Measurements from ENCODE around the gene NCSTN. TPM values are rescaled to one million over a fixed set of nuclear protein-coding genes. Genes with fewer than 3 reads are reported as not detected.
A peak's percentile ranks its signal among the peaks of the same experiment; 100 is the strongest.

Gene NCSTN
- total and polyA plus RNA-seq, 9 of the 15 experiments (the other 6 are each of a cell fraction or from before 2014, with no cell fraction given), result 21.3 to 91.1 (median 57.9) TPM

DNA sequence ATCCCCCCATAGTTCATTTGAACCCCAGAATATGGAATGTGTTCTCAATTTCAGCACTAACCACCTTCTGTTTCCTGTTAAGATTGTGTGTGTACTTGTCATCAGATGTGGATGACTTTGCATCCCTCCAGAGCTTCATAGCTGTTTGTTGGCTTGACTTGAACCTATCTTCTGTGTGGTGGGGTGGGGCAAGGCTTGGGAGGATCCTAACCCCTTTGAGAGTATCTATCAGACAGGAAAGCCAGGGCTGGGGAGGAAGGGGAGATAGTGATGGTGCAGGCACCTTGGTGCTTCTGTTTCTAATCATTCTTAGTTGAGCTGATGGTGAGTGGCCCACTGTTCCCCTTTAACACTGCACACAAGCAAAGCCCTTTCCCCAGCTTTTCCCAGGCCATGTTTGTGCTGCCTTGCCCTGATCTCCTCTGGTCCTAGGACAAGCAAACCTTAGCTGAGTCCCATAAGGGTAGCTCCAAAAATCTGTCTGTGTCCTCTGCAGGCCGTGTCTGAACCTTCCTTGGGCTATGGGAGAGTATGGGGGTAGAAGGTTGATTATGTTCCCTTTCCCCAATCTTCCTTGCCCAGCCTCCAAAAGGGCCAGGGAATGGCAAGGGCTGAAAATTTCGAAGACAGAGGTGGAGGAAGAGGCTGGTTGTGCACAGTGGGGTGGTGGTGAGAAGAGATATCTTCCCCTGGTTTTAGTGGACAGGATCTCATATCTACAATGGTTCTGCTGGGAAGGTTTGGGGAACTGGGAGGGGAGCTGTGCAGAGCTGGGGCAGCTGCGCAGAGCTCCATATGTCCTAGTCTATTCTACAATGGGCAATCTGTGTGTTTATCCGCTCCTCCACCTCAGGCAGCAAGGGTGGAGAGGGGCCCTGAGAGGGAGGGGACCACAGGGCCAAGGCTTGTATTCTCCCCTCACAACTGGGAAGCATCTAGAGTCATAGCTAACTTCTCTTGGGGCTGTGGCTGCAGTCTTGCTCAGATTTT is 25.0 kb downstream of the NCSTN start (continued):
- TF ChIP-seq BCLAF1 (IDR thresholded peaks at IDR 0.05; ENCODE audit: borderline replicate concordance in 1 of 2, control insufficient read depth in 1 of 2, low read depth in 2 of 2, low read length in 1 of 2) (no peak), SMARCA5 (IDR thresholded peaks at IDR 0.05) (no peak), ZNF696 (CRISPR knock-in tag; conservative IDR thresholded peaks at IDR 0.05) (no peak), BRD9 (IDR thresholded peaks at IDR 0.05; ENCODE audit: low read depth, partially characterized antibody) (no peak), ZNF830 (CRISPR knock-in tag; IDR thresholded peaks at IDR 0.05) (no peak), RB1 (IDR thresholded peaks at IDR 0.05; ENCODE audit: low read depth) (no peak), SIX5 (IDR thresholded peaks at IDR 0.05; ENCODE audit: borderline replicate concordance in 1 of 2, insufficient read depth in 1 of 2, low read depth in 1 of 2, low read length in 2 of 2) (no peak), SPI1 (IDR thresholded peaks at IDR 0.05; ENCODE audit: borderline replicate concordance, low read depth, low read length) (peak; percentile 57; the same call in 1 of the 2 replicates), CBFA2T3 (IDR thresholded peaks at IDR 0.05) (peak; percentile 27; the same call in 1 of the 2 replicates), KHSRP (IDR thresholded peaks at IDR 0.05) (no peak), CREB1 (IDR thresholded peaks at IDR 0.05) (no peak), CREB1 (CRISPR knock-in tag; IDR thresholded peaks at IDR 0.05) (no peak), HLTF (IDR thresholded peaks at IDR 0.05) (no peak)
- TF ChIP-seq, protein P1, sequence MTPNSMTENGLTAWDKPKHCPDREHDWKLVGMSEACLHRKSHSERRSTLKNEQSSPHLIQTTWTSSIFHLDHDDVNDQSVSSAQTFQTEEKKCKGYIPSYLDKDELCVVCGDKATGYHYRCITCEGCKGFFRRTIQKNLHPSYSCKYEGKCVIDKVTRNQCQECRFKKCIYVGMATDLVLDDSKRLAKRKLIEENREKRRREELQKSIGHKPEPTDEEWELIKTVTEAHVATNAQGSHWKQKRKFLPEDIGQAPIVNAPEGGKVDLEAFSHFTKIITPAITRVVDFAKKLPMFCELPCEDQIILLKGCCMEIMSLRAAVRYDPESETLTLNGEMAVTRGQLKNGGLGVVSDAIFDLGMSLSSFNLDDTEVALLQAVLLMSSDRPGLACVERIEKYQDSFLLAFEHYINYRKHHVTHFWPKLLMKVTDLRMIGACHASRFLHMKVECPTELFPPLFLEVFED (CRISPR knock-in tag; conservative IDR thresholded peaks at IDR 0.05), result no peak
- TF ChIP-seq, protein P2, sequence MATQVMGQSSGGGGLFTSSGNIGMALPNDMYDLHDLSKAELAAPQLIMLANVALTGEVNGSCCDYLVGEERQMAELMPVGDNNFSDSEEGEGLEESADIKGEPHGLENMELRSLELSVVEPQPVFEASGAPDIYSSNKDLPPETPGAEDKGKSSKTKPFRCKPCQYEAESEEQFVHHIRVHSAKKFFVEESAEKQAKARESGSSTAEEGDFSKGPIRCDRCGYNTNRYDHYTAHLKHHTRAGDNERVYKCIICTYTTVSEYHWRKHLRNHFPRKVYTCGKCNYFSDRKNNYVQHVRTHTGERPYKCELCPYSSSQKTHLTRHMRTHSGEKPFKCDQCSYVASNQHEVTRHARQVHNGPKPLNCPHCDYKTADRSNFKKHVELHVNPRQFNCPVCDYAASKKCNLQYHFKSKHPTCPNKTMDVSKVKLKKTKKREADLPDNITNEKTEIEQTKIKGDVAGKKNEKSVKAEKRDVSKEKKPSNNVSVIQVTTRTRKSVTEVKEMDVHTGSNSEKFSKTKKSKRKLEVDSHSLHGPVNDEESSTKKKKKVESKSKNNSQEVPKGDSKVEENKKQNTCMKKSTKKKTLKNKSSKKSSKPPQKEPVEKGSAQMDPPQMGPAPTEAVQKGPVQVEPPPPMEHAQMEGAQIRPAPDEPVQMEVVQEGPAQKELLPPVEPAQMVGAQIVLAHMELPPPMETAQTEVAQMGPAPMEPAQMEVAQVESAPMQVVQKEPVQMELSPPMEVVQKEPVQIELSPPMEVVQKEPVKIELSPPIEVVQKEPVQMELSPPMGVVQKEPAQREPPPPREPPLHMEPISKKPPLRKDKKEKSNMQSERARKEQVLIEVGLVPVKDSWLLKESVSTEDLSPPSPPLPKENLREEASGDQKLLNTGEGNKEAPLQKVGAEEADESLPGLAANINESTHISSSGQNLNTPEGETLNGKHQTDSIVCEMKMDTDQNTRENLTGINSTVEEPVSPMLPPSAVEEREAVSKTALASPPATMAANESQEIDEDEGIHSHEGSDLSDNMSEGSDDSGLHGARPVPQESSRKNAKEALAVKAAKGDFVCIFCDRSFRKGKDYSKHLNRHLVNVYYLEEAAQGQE (IDR thresholded peaks at IDR 0.05; ENCODE audit: borderline replicate concordance), result peak; percentile 12; the same call in 1 of the 2 replicates
- TF ChIP-seq, protein P2 (CRISPR knock-in tag; IDR thresholded peaks at IDR 0.05; ENCODE audit: low read depth), result no peak
